Hepatocyte (in vitro differentiated cells): Measurements from ENCODE around the gene RANBP3. TPM values are rescaled to one million over a fixed set of nuclear protein-coding genes. Genes with fewer than 3 reads are reported as not detected.

ENCODE experiments used
- DNase-seq: peaks from one replicate; pipeline ENCODE4 v3.0.0-alpha.2; 2016; ENCODE audit warnings: low spot score
- H2AFZ ChIP-seq: fragments of 200-600 bp; sonication (generic); 2 replicates; pipeline ENCODE4 v1.6.0; 2016; ENCODE audit warnings: antibody characterized with exemption, mild to moderate bottlenecking
- H3K27ac ChIP-seq: fragments of 200-600 bp; sonication (generic); 2 replicates; pipeline ENCODE4 v1.5.1; 2016; ENCODE audit warnings: mild to moderate bottlenecking
- H3K27me3 ChIP-seq: fragments of 200-600 bp; sonication (generic); 2 replicates; pipeline ENCODE4 v1.6.1; 2016
- H3K36me3 ChIP-seq: fragments of 200-600 bp; sonication (generic); replicated peaks from 2 replicates; pipeline ENCODE4 v1.5.1; 2016; ENCODE audit warnings: low read depth; ENCODE audit not compliant: insufficient read depth
- H3K4me1 ChIP-seq: fragments of 200-600 bp; sonication (generic); 2 replicates; pipeline ENCODE4 v1.5.1; 2016; ENCODE audit warnings: mild to moderate bottlenecking, moderate library complexity; ENCODE audit not compliant: insufficient read depth
- H3K4me2 ChIP-seq: fragments of 200-600 bp; sonication (generic); 2 replicates; pipeline ENCODE4 v1.6.0; 2016
- H3K4me3 ChIP-seq: fragments of 200-600 bp; sonication (generic); 2 replicates; pipeline ENCODE4 v1.5.1; 2016; ENCODE audit warnings: mild to moderate bottlenecking
- H3K79me2 ChIP-seq: fragments of 200-600 bp; sonication (generic); 2 replicates; pipeline ENCODE4 v1.6.0; 2017; ENCODE audit warnings: mild to moderate bottlenecking
- H3K9me2 ChIP-seq: fragments of 200-600 bp; sonication (generic); replicated peaks from 2 replicates; pipeline ENCODE4 v1.6.0; 2017; ENCODE audit warnings: mild to moderate bottlenecking; ENCODE audit not compliant: insufficient read depth
- H3K9me3 ChIP-seq: fragments of 200-600 bp; sonication (generic); 2 replicates; pipeline ENCODE4 v1.5.1; 2016; ENCODE audit warnings: low read depth, mild to moderate bottlenecking
- H4K20me1 ChIP-seq: fragments of 200-600 bp; sonication (generic); 2 replicates; pipeline ENCODE4 v1.6.0; 2016; ENCODE audit warnings: mild to moderate bottlenecking; ENCODE audit not compliant: insufficient read depth, poor library complexity, severe bottlenecking
- CTCF ChIP-seq: fragments of 200-600 bp; sonication (generic); IDR thresholded peaks from 2 replicates; pipeline ENCODE4 v1.5.1; 2016; ENCODE audit warnings: antibody characterized with exemption, mild to moderate bottlenecking; ENCODE audit not compliant: poor library complexity
- EZH2 ChIP-seq: fragments of 200-600 bp; sonication (generic); IDR thresholded peaks from 2 replicates; pipeline ENCODE4 v1.6.1; 2016; ENCODE audit warnings: antibody characterized with exemption, mild to moderate bottlenecking, borderline replicate concordance
- EZH2phosphoT487 ChIP-seq: fragments of 200-600 bp; sonication (generic); IDR thresholded peaks from one replicate; pipeline ENCODE4 v1.6.1; 2018; ENCODE audit warnings: antibody characterized with exemption, mild to moderate bottlenecking, low read depth, moderate library complexity; ENCODE audit not compliant: unreplicated experiment, severe bottlenecking
- WGBS: methylation state at CpG from one replicate; pipeline ENCODE4 v1.1.6; 2016; ENCODE audit warnings: low lambda C conversion rate; ENCODE audit errors: missing lambda C conversion rate; 5-methylcytosine and 5-hydroxymethylcytosine counted together
- polyA plus RNA-seq: library from polyadenylated mRNA; unstranded; fragments of >200 nt; fragmentation: Nextera tagmentation; extraction: Ambion mirVana; gene quantifications from 2 replicates; pipeline ENCODE4 v1.2.1, GENCODE V29; 2016
- total RNA-seq: library from RNA; depleted of rRNA; stranded (reverse); fragments of >200 nt; gene quantifications from 2 replicates; pipeline ENCODE4 v1.2.3, GENCODE V29; 2014

Gene RANBP3
- total and polyA plus RNA-seq, 2 experiments from 2014 or later, result 10.4 to 51.0 TPM

DNA sequence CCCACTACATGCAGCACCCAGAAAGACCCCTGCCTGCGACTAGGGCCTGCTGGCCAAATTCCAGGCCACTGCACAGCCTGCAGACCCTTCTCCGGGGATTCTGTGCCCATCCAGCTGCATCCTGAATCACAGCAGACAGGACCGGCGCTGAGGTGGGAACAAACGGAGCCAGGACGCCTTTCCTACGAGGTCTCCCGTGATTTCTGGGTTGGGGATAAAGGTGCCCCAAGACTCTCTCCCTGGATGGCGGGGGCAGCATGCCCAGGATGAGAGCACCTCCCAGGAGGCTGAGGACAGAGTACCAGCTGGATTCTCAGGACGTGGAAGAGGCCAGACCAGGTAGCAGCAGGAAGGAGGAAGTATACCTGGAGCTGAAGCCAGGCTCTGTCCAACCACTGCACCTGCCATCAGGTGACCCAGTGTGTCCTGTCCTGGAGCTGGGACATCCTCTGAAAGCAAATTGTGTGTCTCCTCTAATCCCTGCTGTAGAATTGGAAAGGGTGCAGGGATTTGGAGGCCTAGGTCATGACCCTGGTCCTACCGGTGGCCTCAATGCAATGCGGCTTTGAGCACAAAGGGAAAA, 104.2 kb downstream of the RANBP3 start:
- H3K27ac ChIP-seq, result no peak overlapping the region
- H3K27me3 ChIP-seq, result no peaks in the 10 kb centered on the region
- no peaks in the 10 kb centered on the region for H3K9me3 ChIP-seq
- H3K79me2 ChIP-seq, result no peaks in the 10 kb centered on the region
- WGBS, result 97% methylated on average over 12 of the region's 12 CpGs
- no peak for DNase-seq
- H3K4me1 ChIP-seq, result no peaks in the 10 kb centered on the region
- H3K4me3 ChIP-seq, result no peak overlapping the region
- no peak for TF ChIP-seq EZH2phosphoT487
- no peak for TF ChIP-seq CTCF
- no peak for TF ChIP-seq EZH2
- no peak overlapping the region for H2AFZ ChIP-seq
- no peaks in the 10 kb centered on the region for H3K36me3 ChIP-seq
- H4K20me1 ChIP-seq, result no peaks in the 10 kb centered on the region
- H3K4me2 ChIP-seq, result no peak overlapping the region
- H3K9me2 ChIP-seq, result no peaks in the 10 kb centered on the region

DNA sequence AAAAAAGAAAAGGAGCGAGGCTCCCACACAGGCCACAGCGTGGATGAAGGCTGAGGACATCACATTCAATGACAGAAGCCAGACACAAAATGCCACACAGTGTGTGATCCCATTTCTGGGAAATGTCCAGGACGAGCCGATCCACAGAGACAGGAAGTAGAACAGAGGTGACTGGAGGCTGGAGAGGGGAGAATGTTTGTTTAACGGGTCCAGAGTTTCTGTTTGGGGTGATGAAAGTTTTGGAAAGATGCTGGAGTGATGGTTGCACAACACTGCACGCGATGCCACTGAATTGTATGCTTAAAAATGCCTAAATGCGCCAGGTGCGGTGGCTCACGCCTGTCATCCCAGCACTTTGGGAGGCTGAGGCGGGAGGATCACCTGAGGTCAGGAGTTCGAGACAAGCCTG, 107.0 kb downstream of the RANBP3 start:
- Histone ChIP-seq H3K4me2 (no peak overlapping the region), H3K36me3 (no peaks in the 10 kb centered on the region), H2AFZ (no peak overlapping the region), H4K20me1 (no peaks in the 10 kb centered on the region), H3K27ac (peak overlapping the region; percentile 20), H3K9me2 (no peaks in the 10 kb centered on the region), H3K4me1 (no peaks in the 10 kb centered on the region), H3K9me3 (no peaks in the 10 kb centered on the region), H3K27me3 (no peaks in the 10 kb centered on the region), H3K4me3 (no peak overlapping the region), H3K79me2 (no peaks in the 10 kb centered on the region)
- TF ChIP-seq EZH2phosphoT487 (no peak), CTCF (no peak), EZH2 (no peak)
- 69% methylated on average over 12 of the region's 12 CpGs for WGBS
- DNase-seq, result no peak

- Histone ChIP-seq H4K20me1 (no peaks in the 10 kb centered on the region), H3K9me3 (no peaks in the 10 kb centered on the region), H3K4me1 (no peaks in the 10 kb centered on the region), H3K27me3 (no peaks in the 10 kb centered on the region), H3K36me3 (no peaks in the 10 kb centered on the region), H3K4me2 (no peak overlapping the region), H2AFZ (no peak overlapping the region), H3K27ac (no peak overlapping the region), H3K9me2 (no peaks in the 10 kb centered on the region), H3K79me2 (no peaks in the 10 kb centered on the region), H3K4me3 (no peak overlapping the region)
- no peak for DNase-seq
- no peak for TF ChIP-seq EZH2
- TF ChIP-seq EZH2phosphoT487, result no peak
- no peak for TF ChIP-seq CTCF
- WGBS, result 88% methylated on average over 27 of the region's 31 CpGs
Observed at GRCh38 chr19:5867201-5868136, 110.5 kb downstream of the RANBP3 start.

Other genes with a start within 250 kb of the RANBP3 start
- gene PRR22, start 193.4 kb downstream of the RANBP3 start, total RNA-seq, result 0.13 and 1.2 TPM in 2 replicates
- 2.9 and 5.5 TPM in 2 replicates for gene PRR22, start 193.4 kb downstream of the RANBP3 start, polyA plus RNA-seq
- 24.9 and 26.7 TPM in 2 replicates for gene DUS3L, start 187.0 kb downstream of the RANBP3 start, total RNA-seq
- gene DUS3L, start 187.0 kb downstream of the RANBP3 start, polyA plus RNA-seq, result 28.9 and 44.9 TPM in 2 replicates
- gene NRTN, start 173.1 kb downstream of the RANBP3 start, total RNA-seq, result 2.7 and 5.6 TPM in 2 replicates
- 31.1 and 35.6 TPM in 2 replicates for gene NRTN, start 173.1 kb downstream of the RANBP3 start, polyA plus RNA-seq
- gene FUT6, start 138.4 kb downstream of the RANBP3 start, total RNA-seq, result 0.07 and 0.36 TPM in 2 replicates
- 0.90 TPM in 1 of 2 replicates, not detected in the other for gene FUT6, start 138.4 kb downstream of the RANBP3 start, polyA plus RNA-seq
- 0.08 TPM in 1 of 2 replicates, not detected in the other for gene FUT3, start 126.7 kb downstream of the RANBP3 start, total RNA-seq
- 0.45 TPM in 1 of 2 replicates, not detected in the other for gene FUT3, start 126.7 kb downstream of the RANBP3 start, polyA plus RNA-seq
- gene FUT5, start 107.6 kb downstream of the RANBP3 start, total RNA-seq, result not detected in 2 replicates
- not detected in 2 replicates for gene FUT5, start 107.6 kb downstream of the RANBP3 start, polyA plus RNA-seq
- 158 and 171 TPM in 2 replicates for gene NDUFA11, start 74.3 kb downstream of the RANBP3 start, total RNA-seq
- gene NDUFA11, start 74.3 kb downstream of the RANBP3 start, polyA plus RNA-seq, result 437 and 441 TPM in 2 replicates
- 4.3 and 5.9 TPM in 2 replicates for gene VMAC, start 73.3 kb downstream of the RANBP3 start, total RNA-seq
- gene VMAC, start 73.3 kb downstream of the RANBP3 start, polyA plus RNA-seq, result 3.1 and 4.5 TPM in 2 replicates
- 7.5 and 15.5 TPM in 2 replicates for gene CAPS, start 63.9 kb downstream of the RANBP3 start, total RNA-seq
- gene CAPS, start 63.9 kb downstream of the RANBP3 start, polyA plus RNA-seq, result 17.8 and 23.1 TPM in 2 replicates
- gene RFX2, start 132.4 kb upstream of the RANBP3 start, total RNA-seq, result 2.3 and 4.0 TPM in 2 replicates
- gene RFX2, start 132.4 kb upstream of the RANBP3 start, polyA plus RNA-seq, result 4.2 and 4.9 TPM in 2 replicates
- gene ACSBG2, start 157.5 kb upstream of the RANBP3 start, total RNA-seq, result not detected in 2 replicates
- not detected in 2 replicates for gene ACSBG2, start 157.5 kb upstream of the RANBP3 start, polyA plus RNA-seq